ENCODE measurements around the gene ZCCHC4.

GRCh38 chr4:25271866-25272265, 40.7 kb upstream of the ZCCHC4 start:
- TF ChIP-seq ZFP30 (CRISPR knock-in tag; IDR thresholded peaks at IDR 0.05) (no peak), ZNF70 (CRISPR knock-in tag; IDR thresholded peaks at IDR 0.05) (no peak), CSRNP3 (CRISPR knock-in tag; IDR thresholded peaks at IDR 0.05) (no peak), ESRRG (CRISPR knock-in tag; IDR thresholded peaks at IDR 0.05) (no peak), TOX (CRISPR knock-in tag; IDR thresholded peaks at IDR 0.05; ENCODE audit: borderline replicate concordance) (no peak), SNAI2 (CRISPR knock-in tag; IDR thresholded peaks at IDR 0.05) (no peak), PATZ1 (CRISPR knock-in tag; IDR thresholded peaks at IDR 0.05; ENCODE audit: borderline replicate concordance) (no peak), TCF4 (CRISPR knock-in tag; IDR thresholded peaks at IDR 0.05; ENCODE audit: borderline replicate concordance) (no peak), ZNF565 (CRISPR knock-in tag; conservative IDR thresholded peaks at IDR 0.05; ENCODE audit: low read depth) (no peak)
- TF ChIP-seq, protein P1, sequence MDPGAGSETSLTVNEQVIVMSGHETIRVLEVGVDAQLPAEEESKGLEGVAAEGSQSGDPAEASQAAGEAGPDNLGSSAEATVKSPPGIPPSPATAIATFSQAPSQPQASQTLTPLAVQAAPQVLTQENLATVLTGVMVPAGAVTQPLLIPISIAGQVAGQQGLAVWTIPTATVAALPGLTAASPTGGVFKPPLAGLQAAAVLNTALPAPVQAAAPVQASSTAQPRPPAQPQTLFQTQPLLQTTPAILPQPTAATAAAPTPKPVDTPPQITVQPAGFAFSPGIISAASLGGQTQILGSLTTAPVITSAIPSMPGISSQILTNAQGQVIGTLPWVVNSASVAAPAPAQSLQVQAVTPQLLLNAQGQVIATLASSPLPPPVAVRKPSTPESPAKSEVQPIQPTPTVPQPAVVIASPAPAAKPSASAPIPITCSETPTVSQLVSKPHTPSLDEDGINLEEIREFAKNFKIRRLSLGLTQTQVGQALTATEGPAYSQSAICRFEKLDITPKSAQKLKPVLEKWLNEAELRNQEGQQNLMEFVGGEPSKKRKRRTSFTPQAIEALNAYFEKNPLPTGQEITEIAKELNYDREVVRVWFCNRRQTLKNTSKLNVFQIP (CRISPR knock-in tag; IDR thresholded peaks at IDR 0.05; ENCODE audit: borderline replicate concordance, low read depth): no peak

Measured in SK-N-SH treated with all-trans-retinoic acid at 6 μM for 48 hours (cell line).